DND-41 (cell line): Measurements from ENCODE around the gene MBNL2.

Experiments
- ATAC-seq: fragments of 200-7000 bp; cut with Tn5 transposase; 3 replicates; pipeline ENCODE4 v1.9.1; 2021; ENCODE audit warnings: low read depth; ENCODE audit not compliant: insufficient read depth
- DNase-seq: peaks from one replicate; pipeline ENCODE4 v3.0.0-alpha.2; 2020
- H2AFZ ChIP-seq: 2 replicates; pipeline ENCODE4 v1.6.0; 2012; ENCODE audit warnings: low read depth, low read length
- H3K27ac ChIP-seq: 2 replicates; pipeline ENCODE4 v1.5.1; 2012; ENCODE audit warnings: low read length, inconsistent platforms
- H3K27me3 ChIP-seq: fragments of 200-600 bp; sonication (generic); 2 replicates; pipeline ENCODE4 v1.6.0; 2012; ENCODE audit warnings: low read length, mild to moderate bottlenecking, inconsistent platforms; ENCODE audit not compliant: insufficient read depth, poor library complexity
- H3K36me3 ChIP-seq: 2 replicates; pipeline ENCODE4 v1.5.1; 2012; ENCODE audit warnings: low read length, inconsistent platforms; ENCODE audit not compliant: insufficient read depth
- H3K4me1 ChIP-seq: 2 replicates; pipeline ENCODE4 v1.5.1; 2012; ENCODE audit warnings: mild to moderate bottlenecking, low read length; ENCODE audit not compliant: insufficient read depth
- H3K4me2 ChIP-seq: 2 replicates; pipeline ENCODE4 v1.6.0; 2012; ENCODE audit warnings: mild to moderate bottlenecking, moderate library complexity, low read length, inconsistent platforms; ENCODE audit not compliant: insufficient read depth
- H3K4me3 ChIP-seq, 2 experiments: fragments of 200-600 bp in 1 of 2; shearing (Covaris generic) in 1 of 2; 2 replicates each; pipeline ENCODE4 v1.5.1; 2012 to 2016; ENCODE audit warnings: inconsistent platforms in 2 of 2, low read length in 2 of 2, mild to moderate bottlenecking in 2 of 2, low read depth in 1 of 2, moderate library complexity in 1 of 2
- H3K79me2 ChIP-seq: 2 replicates; pipeline ENCODE4 v1.6.0; 2012; ENCODE audit warnings: low read length, inconsistent platforms; ENCODE audit not compliant: insufficient read depth
- H3K9ac ChIP-seq: 2 replicates; pipeline ENCODE4 v1.6.0; 2012; ENCODE audit warnings: low read depth, mild to moderate bottlenecking, inconsistent platforms, low read length, moderate library complexity
- H3K9me3 ChIP-seq: 2 replicates; pipeline ENCODE4 v1.5.1; 2012; ENCODE audit warnings: low read length, moderate library complexity, mild to moderate bottlenecking, inconsistent platforms; ENCODE audit not compliant: insufficient read depth, severe bottlenecking
- H4K20me1 ChIP-seq: 2 replicates; pipeline ENCODE4 v1.6.0; 2012; ENCODE audit warnings: low read length; ENCODE audit not compliant: insufficient read depth
- EZH2 ChIP-seq: IDR thresholded peaks from 3 replicates; pipeline ENCODE4 v1.6.1; 2012; ENCODE audit warnings: borderline replicate concordance, low read depth, mild to moderate bottlenecking, moderate library complexity, low read length, inconsistent platforms; ENCODE audit not compliant: severe bottlenecking
- TF ChIP-seq, protein P1 (sequence below): IDR thresholded peaks from 2 replicates; pipeline ENCODE4 v1.5.1; 2012; ENCODE audit warnings: borderline replicate concordance, low read length, moderate library complexity, mild to moderate bottlenecking; ENCODE audit not compliant: poor library complexity, severe bottlenecking; ENCODE audit errors: extremely low read depth

MBNL2 gene

DNA sequence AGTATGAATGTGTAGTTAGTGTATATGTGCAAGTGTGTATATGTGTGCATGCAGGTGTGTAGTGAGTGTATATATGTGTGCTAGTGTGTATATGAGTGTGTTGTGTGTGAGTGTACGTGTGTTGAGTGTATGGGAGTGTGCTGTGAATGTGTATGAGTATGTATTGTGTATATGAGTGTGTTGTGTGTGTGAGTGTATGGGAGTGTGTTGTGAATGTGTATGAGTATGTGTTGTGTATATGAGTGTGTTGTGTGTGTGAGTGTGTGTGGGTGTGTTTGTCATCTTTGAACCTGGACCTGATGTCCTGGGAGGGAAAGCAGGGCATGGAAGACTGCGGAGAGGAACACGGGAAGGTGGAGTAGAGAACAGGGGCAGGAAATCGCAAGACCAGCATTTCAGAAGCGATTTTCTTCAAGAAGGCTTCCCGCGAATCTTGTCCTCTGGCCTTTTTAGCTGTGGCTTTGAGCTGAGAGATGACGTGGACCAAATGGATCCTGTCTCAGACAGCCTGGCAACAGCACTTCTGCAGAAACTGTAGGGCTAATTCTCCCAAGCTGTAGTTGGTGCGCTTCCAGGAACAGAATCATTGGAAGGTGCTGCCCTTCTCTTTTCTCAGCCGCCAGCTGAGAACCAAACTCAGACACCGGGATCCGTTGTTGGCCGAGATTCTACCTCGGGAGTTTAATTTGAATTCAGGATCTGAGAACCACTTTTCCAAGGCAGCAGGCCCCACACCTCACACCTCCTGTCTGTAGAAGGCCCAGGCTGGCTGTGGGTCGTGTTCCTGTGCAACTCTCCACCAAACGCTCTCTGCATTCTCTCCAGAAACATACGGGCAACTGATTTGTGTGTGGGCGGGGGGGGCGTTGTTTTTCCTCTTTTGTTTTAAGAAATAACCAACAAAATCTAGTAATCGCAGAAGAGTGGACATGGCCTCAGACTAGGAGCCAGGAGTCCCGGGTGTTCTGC is 117.2 kb downstream of the MBNL2 start:
- Histone ChIP-seq H3K79me2 (no peaks in the 10 kb centered on the region), H3K4me3 (no peak overlapping the region)
- no peak for ATAC-seq

DNA sequence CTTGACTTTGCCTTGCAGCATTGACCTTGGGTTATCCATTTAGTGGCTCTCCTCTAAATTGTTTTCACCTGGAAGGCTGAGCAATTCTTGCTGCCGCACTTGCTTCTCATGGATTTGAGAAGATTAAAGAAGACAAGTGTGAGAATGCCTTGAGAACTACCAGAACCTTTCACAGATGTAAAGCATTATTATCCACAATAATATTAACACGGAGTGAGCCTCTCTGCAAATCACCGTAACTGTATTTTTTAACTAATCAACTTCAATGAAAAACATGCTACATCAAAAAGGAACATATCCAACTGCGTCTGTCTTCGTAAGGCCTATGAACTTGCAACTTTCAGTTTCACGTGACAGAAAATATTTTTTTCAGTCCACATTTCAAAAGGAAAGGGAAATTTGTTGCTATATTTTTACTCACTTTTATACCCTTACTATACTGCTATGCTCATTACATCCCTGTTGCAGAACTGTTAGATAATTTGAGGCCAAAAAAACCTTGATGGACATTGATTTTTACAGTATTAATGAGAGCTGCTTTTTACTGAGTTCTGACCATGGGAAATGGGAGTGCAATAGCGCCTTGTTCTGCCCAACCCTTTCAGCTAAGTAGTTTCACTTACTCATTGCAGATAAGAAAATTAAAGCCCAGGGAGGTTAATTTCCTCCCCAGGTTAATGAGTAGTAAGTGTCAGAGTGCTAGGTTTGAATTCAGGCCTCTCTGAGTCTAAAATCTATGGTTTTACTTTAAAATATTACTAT is 118.0 kb downstream of the MBNL2 start:
- Histone ChIP-seq H3K36me3 (no peaks in the 10 kb centered on the region), H3K27me3 (no peaks in the 10 kb centered on the region), H3K4me2 (no peak overlapping the region), H3K27ac (no peak overlapping the region), H3K79me2 (no peaks in the 10 kb centered on the region), H3K9me3 (no peaks in the 10 kb centered on the region), H3K4me3 (no peak overlapping the region), H4K20me1 (no peaks in the 10 kb centered on the region), H3K9ac (no peak overlapping the region), H2AFZ (no peak overlapping the region), H3K4me1 (no peaks in the 10 kb centered on the region)
- TF ChIP-seq, protein P1, sequence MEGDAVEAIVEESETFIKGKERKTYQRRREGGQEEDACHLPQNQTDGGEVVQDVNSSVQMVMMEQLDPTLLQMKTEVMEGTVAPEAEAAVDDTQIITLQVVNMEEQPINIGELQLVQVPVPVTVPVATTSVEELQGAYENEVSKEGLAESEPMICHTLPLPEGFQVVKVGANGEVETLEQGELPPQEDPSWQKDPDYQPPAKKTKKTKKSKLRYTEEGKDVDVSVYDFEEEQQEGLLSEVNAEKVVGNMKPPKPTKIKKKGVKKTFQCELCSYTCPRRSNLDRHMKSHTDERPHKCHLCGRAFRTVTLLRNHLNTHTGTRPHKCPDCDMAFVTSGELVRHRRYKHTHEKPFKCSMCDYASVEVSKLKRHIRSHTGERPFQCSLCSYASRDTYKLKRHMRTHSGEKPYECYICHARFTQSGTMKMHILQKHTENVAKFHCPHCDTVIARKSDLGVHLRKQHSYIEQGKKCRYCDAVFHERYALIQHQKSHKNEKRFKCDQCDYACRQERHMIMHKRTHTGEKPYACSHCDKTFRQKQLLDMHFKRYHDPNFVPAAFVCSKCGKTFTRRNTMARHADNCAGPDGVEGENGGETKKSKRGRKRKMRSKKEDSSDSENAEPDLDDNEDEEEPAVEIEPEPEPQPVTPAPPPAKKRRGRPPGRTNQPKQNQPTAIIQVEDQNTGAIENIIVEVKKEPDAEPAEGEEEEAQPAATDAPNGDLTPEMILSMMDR: no peak
- TF ChIP-seq EZH2: no peak
- no peak for ATAC-seq
- DNase-seq: no peak

More for the DNA sequence above, 117.2 kb downstream of the MBNL2 start:
- Histone ChIP-seq H3K27me3 (no peaks in the 10 kb centered on the region), H3K9ac (no peak overlapping the region), H3K4me1 (no peaks in the 10 kb centered on the region), H3K4me2 (no peak overlapping the region), H4K20me1 (no peaks in the 10 kb centered on the region), H3K36me3 (no peaks in the 10 kb centered on the region), H3K27ac (no peak overlapping the region), H2AFZ (no peak overlapping the region), H3K9me3 (no peaks in the 10 kb centered on the region)
- TF ChIP-seq, protein P1: no peak
- no peak for TF ChIP-seq EZH2
- peak; percentile 8 for DNase-seq

DNA sequence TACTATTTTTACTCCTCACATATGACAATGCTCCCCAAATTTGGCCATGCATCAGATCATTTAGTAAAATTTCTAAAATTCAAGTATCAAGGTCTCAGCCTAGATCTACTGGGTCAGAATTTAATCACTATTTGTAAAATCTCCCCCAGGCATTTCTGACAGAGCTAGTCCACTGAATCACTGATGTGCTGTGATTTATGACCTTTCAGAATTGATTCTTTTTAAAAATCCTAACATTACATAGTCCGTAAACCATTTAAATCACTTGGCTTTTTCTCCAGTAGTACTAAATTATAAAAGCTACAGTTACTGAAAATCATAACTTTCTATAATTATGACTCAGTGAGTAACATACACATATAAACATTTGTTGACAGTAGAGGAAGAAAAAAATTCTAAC is 119.0 kb downstream of the MBNL2 start:
- no peak overlapping the region for H2AFZ ChIP-seq
- H3K4me3 ChIP-seq: no peak overlapping the region
- H3K27me3 ChIP-seq: no peaks in the 10 kb centered on the region
- TF ChIP-seq, protein P1: no peak
- no peak for TF ChIP-seq EZH2
- no peaks in the 10 kb centered on the region for H3K4me1 ChIP-seq
- no peak overlapping the region for H3K27ac ChIP-seq
- DNase-seq: no peak
- no peak overlapping the region for H3K9ac ChIP-seq
- no peaks in the 10 kb centered on the region for H3K9me3 ChIP-seq
- no peaks in the 10 kb centered on the region for H4K20me1 ChIP-seq
- no peak for ATAC-seq
- no peaks in the 10 kb centered on the region for H3K36me3 ChIP-seq
- no peaks in the 10 kb centered on the region for H3K79me2 ChIP-seq
- no peak overlapping the region for H3K4me2 ChIP-seq
